ENCODE measurements around the gene NPHP4. TPM values are rescaled to one million over a fixed set of nuclear protein-coding genes. Genes with fewer than 3 reads are reported as not detected.
A peak's percentile ranks its signal among the peaks of the same experiment; 100 is the strongest.

The NPHP4 gene
- total RNA-seq, 1 donor from 2014 or later = 11.3 TPM

GRCh38 chr1:5941671-5942070 is 50.6 kb downstream of the NPHP4 start:
- TF ChIP-seq CTCF (IDR thresholded peaks at IDR 0.05) (no peak), POLR2A (IDR thresholded peaks at IDR 0.05) (no peak), POLR2AphosphoS5 (IDR thresholded peaks at IDR 0.05; ENCODE audit: insufficient read depth in 1 of 2, low read depth in 1 of 2) (no peak)
- peak; percentile 34 to 62 for DNase-seq (ENCODE audit: extremely low spot score in 2 of 2)
- Histone ChIP-seq H3K4me1 (no peaks in the 10 kb centered on the region), H3K4me3 (no peak overlapping the region), H3K27me3 (no peaks in the 10 kb centered on the region), H3K9me3 (no peaks in the 10 kb centered on the region), H3K27ac (no peak overlapping the region), H3K36me3 (no peaks in the 10 kb centered on the region)
- intact Hi-C loops (cut with DNase I) = no loop called here

- Histone ChIP-seq H3K4me1 (no peaks in the 10 kb centered on the region), H3K4me3 (no peak overlapping the region), H3K27ac (no peak overlapping the region), H3K36me3 (no peaks in the 10 kb centered on the region), H3K27me3 (no peaks in the 10 kb centered on the region), H3K9me3 (no peaks in the 10 kb centered on the region)
- intact Hi-C loops (cut with DNase I) = no loop called here
- TF ChIP-seq POLR2A (IDR thresholded peaks at IDR 0.05) (no peak), CTCF (IDR thresholded peaks at IDR 0.05) (no peak)
- DNase-seq (ENCODE audit: extremely low spot score in 2 of 2) = no peak
Observed at GRCh38 chr1:5940723-5941407, 51.4 kb downstream of the NPHP4 start.

GRCh38 chr1:5939271-5940170 is 52.7 kb downstream of the NPHP4 start:
- H3K4me1 ChIP-seq = no peaks in the 10 kb centered on the region
- DNase-seq (ENCODE audit: extremely low spot score in 2 of 2) = peak; percentile 34 to 85
- no peaks in the 10 kb centered on the region for H3K27me3 ChIP-seq
- TF ChIP-seq POLR2A (IDR thresholded peaks at IDR 0.05) (no peak), POLR2AphosphoS5 (IDR thresholded peaks at IDR 0.05; ENCODE audit: insufficient read depth in 1 of 2, low read depth in 1 of 2) (peak in 1 of 2 donors; percentile 58)
- intact Hi-C loops (cut with DNase I) = no loop called here
- no peak overlapping the region for H3K4me3 ChIP-seq
- no peaks in the 10 kb centered on the region for H3K9me3 ChIP-seq
- H3K27ac ChIP-seq = no peak overlapping the region
- H3K36me3 ChIP-seq = no peaks in the 10 kb centered on the region

GRCh38 chr1:5938101-5938646 is 54.1 kb downstream of the NPHP4 start:
- no peaks in the 10 kb centered on the region for H3K9me3 ChIP-seq
- H3K27ac ChIP-seq = no peak overlapping the region
- H3K36me3 ChIP-seq = no peaks in the 10 kb centered on the region
- no peaks in the 10 kb centered on the region for H3K4me1 ChIP-seq
- no peaks in the 10 kb centered on the region for H3K27me3 ChIP-seq
- DNase-seq (ENCODE audit: extremely low spot score in 2 of 2) = peak; percentile 77 to 81
- intact Hi-C loops (cut with DNase I) = no loop called here
- no peak for TF ChIP-seq POLR2AphosphoS5 (IDR thresholded peaks at IDR 0.05; ENCODE audit: insufficient read depth in 1 of 2, low read depth in 1 of 2)
- no peak overlapping the region for H3K4me3 ChIP-seq

GRCh38 chr1:5937373-5937857 is 54.8 kb downstream of the NPHP4 start:
- Histone ChIP-seq H3K36me3 (no peaks in the 10 kb centered on the region), H3K4me1 (no peaks in the 10 kb centered on the region), H3K4me3 (no peak overlapping the region), H3K9me3 (no peaks in the 10 kb centered on the region), H3K27me3 (no peaks in the 10 kb centered on the region), H3K27ac (no peak overlapping the region)
- DNase-seq (ENCODE audit: extremely low spot score in 2 of 2) = peak in 1 of 2 donors; percentile 22
- intact Hi-C loops (cut with DNase I) = no loop called here
- no peak for TF ChIP-seq POLR2AphosphoS5 (IDR thresholded peaks at IDR 0.05; ENCODE audit: insufficient read depth in 1 of 2, low read depth in 1 of 2)
- no peak for TF ChIP-seq CTCF (IDR thresholded peaks at IDR 0.05)
- no peak for TF ChIP-seq POLR2A (IDR thresholded peaks at IDR 0.05)
